ENCODE measurements around the gene STN1. TPM values are rescaled to one million over a fixed set of nuclear protein-coding genes. Genes with fewer than 3 reads are reported as not detected.

Gene STN1
- total RNA-seq, 1 experiment from 2014 or later: 74.7 TPM

GRCh38 chr10:103874730-103875129 is 43.3 kb downstream of the STN1 start:
- no peak overlapping the region for H3K9ac ChIP-seq (ENCODE audit: low read length)
- DNase-seq (ENCODE audit: low read depth, low spot score) (no peak), ATAC-seq (no peak)
- ChIA-PET RAD21 (ENCODE audit: low non-redundant PET in 1 of 2, low total read pairs in 2 of 2, uncharacterized antibody in 2 of 2, unreplicated experiment in 2 of 2) (interaction anchor here in 1 of 2 experiments (0.7 kb wide), 1 partner anchor 162 kb away, joined by 3 read pairs; no protein-coding TSS in a partner anchor), POLR2A (no interaction called here), CTCF (interaction anchor here (0.9 to 1.5 kb wide), 3 partner anchors 11 to 162 kb away, joined by 3 to 8 read pairs (median 3); no protein-coding TSS in a partner anchor)
- intact Hi-C loops (cut with micrococcal nuclease): no loop called here
- BruUV-seq (replicated peaks): no TSS peak
- no peaks in the 10 kb centered on the region for H3K27me3 ChIP-seq (ENCODE audit: insufficient read depth, low read length)
- H3K79me2 ChIP-seq (ENCODE audit: insufficient read depth, low read length): no peaks in the 10 kb centered on the region
- H3K4me1 ChIP-seq (ENCODE audit: control insufficient read depth in 1 of 2, insufficient read depth in 2 of 2, low read length in 2 of 2): peaks cover 12 to 25% of the 10 kb centered on the region in 2 experiments
- no peak for TF ChIP-seq ZBTB33 (IDR thresholded peaks at IDR 0.05; ENCODE audit: extremely low read depth, insufficient replicate concordance, low read length)
- no peak for TF ChIP-seq ELF1 (IDR thresholded peaks at IDR 0.05; ENCODE audit: borderline replicate concordance, low read depth)
- TF ChIP-seq CEBPB (IDR thresholded peaks at IDR 0.05; ENCODE audit: low read depth): no peak
- TF ChIP-seq POLR2A (IDR thresholded peaks at IDR 0.05; ENCODE audit: borderline replicate concordance, extremely low read depth, insufficient read depth, insufficient read length): no peak
- TF ChIP-seq EZH2phosphoT487 (IDR thresholded peaks at IDR 0.05; ENCODE audit: borderline replicate concordance): no peak
- no peak for TF ChIP-seq ATF3 (IDR thresholded peaks at IDR 0.05)
- no peak for TF ChIP-seq RAD21 (IDR thresholded peaks at IDR 0.05; ENCODE audit: low read depth)
- TF ChIP-seq SP1 (IDR thresholded peaks at IDR 0.05; ENCODE audit: low read depth): no peak
- H3K4me2 ChIP-seq (ENCODE audit: low read length): no peak overlapping the region
- H2AFZ ChIP-seq (ENCODE audit: low read depth, low read length, poor library complexity, severe bottlenecking): no peak overlapping the region
- H3K36me3 ChIP-seq (ENCODE audit: control insufficient read depth in 1 of 2, insufficient read depth in 2 of 2, low read length in 2 of 2): peaks cover 0 to 15% of the 10 kb centered on the region in 2 experiments; a peak in 2 of 4 replicates
- no peak overlapping the region for H3K4me3 ChIP-seq (replicated peaks in 1 of 2; ENCODE audit: low read depth in 1 of 2, low read length in 2 of 2)
- no peaks in the 10 kb centered on the region for H3K9me2 ChIP-seq (ENCODE audit: insufficient read depth)
- H3K9me3 ChIP-seq (ENCODE audit: control insufficient read depth in 1 of 2, insufficient read depth in 1 of 2, low read depth in 1 of 2, low read length in 2 of 2): no peaks in the 10 kb centered on the region
- H3K27ac ChIP-seq (ENCODE audit: low read depth, low read length): no peak overlapping the region
- H4K20me1 ChIP-seq (ENCODE audit: insufficient read depth): no peaks in the 10 kb centered on the region
